Body of pancreas (tissue), 4 donors: ENCODE measurements around the gene CERK.

Source experiments
- POLR2A ChIP-seq, 3 donors: fragments of 450-650 bp; IDR thresholded peaks; one replicate each; pipeline ENCODE4 v1.6.1; 2016; ENCODE audit warnings: antibody characterized with exemption in 3 of 3, mild to moderate bottlenecking in 2 of 3
- TF ChIP-seq, protein P1 (sequence below), 7 experiments: fragments of 450-650 bp in 4 of 7; fragments of 200-600 bp in 3 of 7; sonication (generic) in 3 of 7; IDR thresholded peaks; one replicate each; pipeline ENCODE4 v1.5.1; 2016 to 2019; ENCODE audit warnings: antibody characterized with exemption in 7 of 7

DNA sequence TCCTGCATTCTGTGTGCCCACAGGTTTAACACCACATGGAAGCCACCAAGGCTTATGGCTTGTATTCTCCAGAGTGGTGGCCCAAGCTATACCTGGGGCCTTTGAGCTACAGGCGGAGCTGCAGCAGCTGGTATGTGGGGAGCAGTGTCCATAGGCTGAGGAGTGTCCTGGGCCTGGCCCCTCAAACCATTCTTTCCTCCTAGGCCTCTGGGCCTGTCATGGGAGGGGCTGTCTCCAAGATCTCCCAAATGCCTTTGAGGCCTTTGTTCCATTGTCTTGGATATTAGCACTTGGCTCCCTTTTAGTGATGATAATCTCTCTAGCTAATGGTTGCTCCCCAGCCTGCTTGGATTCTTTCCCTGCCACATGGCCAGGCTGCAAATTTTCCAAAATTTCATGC is 18.0 kb upstream of the CERK start:
- TF ChIP-seq, protein P1, sequence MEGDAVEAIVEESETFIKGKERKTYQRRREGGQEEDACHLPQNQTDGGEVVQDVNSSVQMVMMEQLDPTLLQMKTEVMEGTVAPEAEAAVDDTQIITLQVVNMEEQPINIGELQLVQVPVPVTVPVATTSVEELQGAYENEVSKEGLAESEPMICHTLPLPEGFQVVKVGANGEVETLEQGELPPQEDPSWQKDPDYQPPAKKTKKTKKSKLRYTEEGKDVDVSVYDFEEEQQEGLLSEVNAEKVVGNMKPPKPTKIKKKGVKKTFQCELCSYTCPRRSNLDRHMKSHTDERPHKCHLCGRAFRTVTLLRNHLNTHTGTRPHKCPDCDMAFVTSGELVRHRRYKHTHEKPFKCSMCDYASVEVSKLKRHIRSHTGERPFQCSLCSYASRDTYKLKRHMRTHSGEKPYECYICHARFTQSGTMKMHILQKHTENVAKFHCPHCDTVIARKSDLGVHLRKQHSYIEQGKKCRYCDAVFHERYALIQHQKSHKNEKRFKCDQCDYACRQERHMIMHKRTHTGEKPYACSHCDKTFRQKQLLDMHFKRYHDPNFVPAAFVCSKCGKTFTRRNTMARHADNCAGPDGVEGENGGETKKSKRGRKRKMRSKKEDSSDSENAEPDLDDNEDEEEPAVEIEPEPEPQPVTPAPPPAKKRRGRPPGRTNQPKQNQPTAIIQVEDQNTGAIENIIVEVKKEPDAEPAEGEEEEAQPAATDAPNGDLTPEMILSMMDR (IDR thresholded peaks at IDR 0.05), result no peak
- no peak for TF ChIP-seq POLR2A (IDR thresholded peaks at IDR 0.05)
